GM23338 (cell line): ENCODE data around the gene CDH5. TPM values are rescaled to one million over a fixed set of nuclear protein-coding genes. Genes with fewer than 3 reads are reported as not detected.

Experiments used
- ATAC-seq: fragments of 200-7000 bp; cut with Tn5 transposase; 3 replicates; pipeline ENCODE4 v1.9.1; 2020
- DNase-seq: peaks from one replicate; pipeline ENCODE4 v3.0.0-alpha.2; 2015; ENCODE audit warnings: low spot score
- H2AFZ ChIP-seq: fragments of 200-600 bp; sonication (generic); 2 replicates; pipeline ENCODE4 v1.8.0; 2016; ENCODE audit warnings: antibody characterized with exemption, mild to moderate bottlenecking, moderate library complexity
- H3F3A ChIP-seq: fragments of 200-600 bp; sonication (generic); replicated peaks from 2 replicates; pipeline ENCODE4 v1.8.0; 2017; ENCODE audit warnings: antibody characterized with exemption, mixed run types, low read depth
- H3K27ac ChIP-seq: fragments of 200-600 bp; sonication (generic); 2 replicates; pipeline ENCODE4 v1.6.1; 2016; ENCODE audit warnings: low read depth
- H3K27me3 ChIP-seq: fragments of 200-600 bp; sonication (generic); 2 replicates; pipeline ENCODE4 v1.8.0; 2016; ENCODE audit warnings: mild to moderate bottlenecking, mixed run types, moderate library complexity; ENCODE audit not compliant: insufficient read depth
- H3K36me3 ChIP-seq: fragments of 200-600 bp; sonication (generic); 2 replicates; pipeline ENCODE4 v1.8.0; 2016; ENCODE audit warnings: mild to moderate bottlenecking; ENCODE audit not compliant: insufficient read depth
- H3K4me1 ChIP-seq: fragments of 200-600 bp; sonication (generic); 2 replicates; pipeline ENCODE4 v1.8.0; 2016; ENCODE audit warnings: mild to moderate bottlenecking, moderate library complexity; ENCODE audit not compliant: insufficient read depth
- H3K4me2 ChIP-seq: fragments of 200-600 bp; sonication (generic); 2 replicates; pipeline ENCODE4 v1.7.1; 2017; ENCODE audit warnings: mixed run types
- H3K4me3 ChIP-seq: fragments of 200-600 bp; sonication (generic); 2 replicates; pipeline ENCODE4 v1.6.1; 2016; ENCODE audit warnings: mixed run types
- H3K79me2 ChIP-seq: fragments of 200-600 bp; sonication (generic); replicated peaks from 2 replicates; pipeline ENCODE4 v1.8.0; 2017; ENCODE audit warnings: mild to moderate bottlenecking; ENCODE audit not compliant: insufficient read depth
- H3K9me2 ChIP-seq: fragments of 200-600 bp; sonication (generic); 2 replicates; pipeline ENCODE4 v1.8.0; 2017; ENCODE audit not compliant: insufficient read depth
- H4K20me1 ChIP-seq: fragments of 200-600 bp; sonication (generic); replicated peaks from 2 replicates; pipeline ENCODE4 v1.8.0; 2017; ENCODE audit warnings: mild to moderate bottlenecking; ENCODE audit not compliant: insufficient read depth
- H3K27ac Mint-ChIP-seq: 2 replicates; pipeline ENCODE4 v1.8.0; 2020; ENCODE audit warnings: inconsistent platforms, mild to moderate bottlenecking, moderate library complexity, mixed read lengths
- H3K27me3 Mint-ChIP-seq: 3 replicates; pipeline ENCODE4 v1.8.0; 2022; ENCODE audit warnings: low read depth, mild to moderate bottlenecking, moderate library complexity, mixed read lengths, inconsistent platforms; ENCODE audit not compliant: insufficient read depth, poor library complexity
- H3K36me3 Mint-ChIP-seq: 3 replicates; pipeline ENCODE4 v1.8.0; 2021; ENCODE audit warnings: low read depth, mild to moderate bottlenecking, inconsistent platforms, moderate library complexity, mixed read lengths
- H3K4me1 Mint-ChIP-seq: 3 replicates; pipeline ENCODE4 v1.8.0; 2020; ENCODE audit warnings: mild to moderate bottlenecking, inconsistent platforms, mixed read lengths
- H3K4me3 Mint-ChIP-seq: 3 replicates; pipeline ENCODE4 v1.8.0; 2021; ENCODE audit warnings: moderate library complexity, mild to moderate bottlenecking, inconsistent platforms, mixed read lengths
- H3K9me3 Mint-ChIP-seq: 3 replicates; pipeline ENCODE4 v1.8.0; 2020; ENCODE audit warnings: moderate library complexity, mild to moderate bottlenecking, inconsistent platforms, mixed read lengths
- ETS1 ChIP-seq: IDR thresholded peaks from 2 replicates; pipeline ENCODE4 v1.6.1; 2016; ENCODE audit warnings: antibody characterized with exemption
- EZH2 ChIP-seq: fragments of 200-600 bp; sonication (generic); IDR thresholded peaks from one replicate; pipeline ENCODE4 v1.8.0; 2017; ENCODE audit warnings: antibody characterized with exemption, mild to moderate bottlenecking, low read depth; ENCODE audit not compliant: unreplicated experiment
- EZH2phosphoT487 ChIP-seq: fragments of 200-600 bp; sonication (generic); IDR thresholded peaks from one replicate; pipeline ENCODE4 v1.8.1; 2018; ENCODE audit warnings: antibody characterized with exemption; ENCODE audit not compliant: unreplicated experiment
- JUNB ChIP-seq: IDR thresholded peaks from one replicate; pipeline ENCODE4 v1.6.1; 2016; ENCODE audit warnings: antibody characterized with exemption; ENCODE audit not compliant: unreplicated experiment
- NANOG ChIP-seq: IDR thresholded peaks from 2 replicates; pipeline ENCODE4 v1.6.1; 2016; ENCODE audit warnings: antibody characterized with exemption, borderline replicate concordance
- POLR2AphosphoS5 ChIP-seq: IDR thresholded peaks from 2 replicates; pipeline ENCODE4 v1.6.1; 2016; ENCODE audit warnings: antibody characterized with exemption, low read depth
- REST ChIP-seq: IDR thresholded peaks from one replicate; pipeline ENCODE4 v1.6.1; 2018; ENCODE audit warnings: antibody characterized with exemption; ENCODE audit not compliant: unreplicated experiment
- STAT1 ChIP-seq: IDR thresholded peaks from one replicate; pipeline ENCODE4 v1.6.1; 2016; ENCODE audit warnings: antibody characterized with exemption; ENCODE audit not compliant: unreplicated experiment
- ZNF114 ChIP-seq: fragments of 250-450 bp; sonication (Bioruptor Pico); IDR thresholded peaks from 2 replicates; pipeline ENCODE4 v1.5.0; 2020; ENCODE audit warnings: mild to moderate bottlenecking, moderate library complexity
- ZNF331 ChIP-seq: fragments of 250-450 bp; sonication (Bioruptor Pico); IDR thresholded peaks from 2 replicates; pipeline ENCODE4 v1.5.0; 2020; ENCODE audit warnings: low read depth, mild to moderate bottlenecking, moderate library complexity
- ZNF462 ChIP-seq: fragments of 250-450 bp; sonication (Bioruptor Pico); IDR thresholded peaks from 2 replicates; pipeline ENCODE4 v1.5.0; 2020; ENCODE audit warnings: mild to moderate bottlenecking, moderate library complexity
- polyA plus RNA-seq: library from polyadenylated mRNA; unstranded; fragments of >200 nt; fragmentation: Nextera tagmentation; extraction: Ambion mirVana; gene quantifications from 2 replicates; pipeline ENCODE4 v1.2.1, GENCODE V29; 2016
- total RNA-seq: library from RNA; depleted of rRNA; stranded (reverse); fragments of >200 nt; shearing (Covaris generic); gene quantifications from 2 replicates; pipeline ENCODE4 v1.2.3, GENCODE V29; 2014
- TF ChIP-seq, protein P1 (sequence below), 2 experiments: fragments of 200-600 bp in 1 of 2; sonication (generic) in 1 of 2; conservative IDR thresholded peaks; 2 replicates each; pipeline versions ENCODE4 v1.5.1 to v1.6.1; 2016 to 2017; ENCODE audit warnings: antibody characterized with exemption in 2 of 2, low read depth in 2 of 2, mild to moderate bottlenecking in 2 of 2, moderate library complexity in 1 of 2

Gene CDH5
- total and polyA plus RNA-seq, 2 experiments from 2014 or later: 0.18 TPM; not detected in 1

DNA sequence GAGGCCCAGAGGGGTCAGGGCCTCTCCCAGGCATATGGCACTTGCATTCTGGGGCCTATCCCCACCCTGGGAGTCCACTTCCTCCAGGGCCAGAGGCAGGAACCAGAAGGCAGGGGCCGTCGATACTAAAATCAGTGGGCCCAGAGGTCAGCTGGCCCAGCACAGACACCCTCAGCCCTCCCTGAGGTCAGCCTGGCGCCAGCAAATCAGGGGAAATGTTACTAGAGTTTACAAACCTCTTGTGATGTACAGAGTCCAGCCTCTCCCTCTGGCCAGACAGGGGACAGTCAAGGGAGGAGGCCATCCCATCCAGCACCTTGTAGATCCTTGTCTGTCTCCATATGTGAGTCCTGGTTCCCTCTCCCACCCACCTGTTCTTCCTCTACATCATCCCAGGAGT, 10.8 kb downstream of the CDH5 start (continued):
- TF ChIP-seq ZNF462: no peak

DNA sequence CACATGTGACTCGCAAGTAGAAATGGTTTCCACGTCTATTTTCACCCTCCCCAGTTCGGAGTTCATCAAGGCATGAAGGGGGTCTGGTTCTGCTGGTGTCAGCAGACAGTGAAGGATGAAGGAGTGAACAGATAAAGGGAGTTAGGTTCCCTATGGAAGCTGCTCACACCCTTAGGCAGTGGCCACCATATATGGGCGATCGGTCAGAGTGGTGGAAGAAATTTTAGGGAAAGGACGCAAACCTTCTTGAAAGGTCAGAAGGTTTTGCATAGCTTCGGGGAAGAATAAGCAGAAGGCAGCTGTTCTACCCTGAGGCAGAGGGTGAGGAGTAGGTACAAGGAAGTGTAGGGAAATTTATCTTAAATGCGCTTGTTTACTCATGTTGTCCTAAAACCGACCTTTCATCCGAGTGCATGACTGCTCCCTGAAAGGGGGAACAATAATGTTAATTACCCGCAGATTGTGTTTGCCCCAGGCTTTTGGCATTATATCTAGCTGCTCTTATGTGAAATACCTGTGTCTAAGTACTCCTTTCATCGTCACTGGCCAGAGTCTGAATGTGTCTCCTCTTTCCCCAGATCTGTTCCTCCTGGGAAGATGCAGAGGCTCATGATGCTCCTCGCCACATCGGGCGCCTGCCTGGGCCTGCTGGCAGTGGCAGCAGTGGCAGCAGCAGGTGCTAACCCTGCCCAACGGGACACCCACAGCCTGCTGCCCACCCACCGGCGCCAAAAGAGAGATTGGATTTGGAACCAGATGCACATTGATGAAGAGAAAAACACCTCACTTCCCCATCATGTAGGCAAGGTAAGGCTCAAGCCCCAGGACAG, 12.5 kb downstream of the CDH5 start:
- H3K4me1 Mint-ChIP-seq: peaks cover 14% of the 10 kb centered on the region; the same call in 2 of the 3 replicates
- no peaks in the 10 kb centered on the region for H3F3A ChIP-seq
- no peaks in the 10 kb centered on the region for H3K27me3 ChIP-seq
- H3K27me3 Mint-ChIP-seq: peaks cover 7% of the 10 kb centered on the region
- no peak overlapping the region for H3K4me3 ChIP-seq
- DNase-seq: no peak
- H3K27ac ChIP-seq: no peak overlapping the region
- no peaks in the 10 kb centered on the region; the same call in 2 of the 3 replicates for H3K36me3 Mint-ChIP-seq
- 0 out of 2 replicates have a peak, but pooled peaks cover 3% of the 10 kb centered on the region for H3K9me2 ChIP-seq
- no peak overlapping the region for H3K4me3 Mint-ChIP-seq
- no peaks in the 10 kb centered on the region for H4K20me1 ChIP-seq
- no peaks in the 10 kb centered on the region for H3K4me1 ChIP-seq
- no peaks in the 10 kb centered on the region for H3K79me2 ChIP-seq
- no peak for ATAC-seq
- H3K4me2 ChIP-seq: no peak overlapping the region
- H2AFZ ChIP-seq: no peak overlapping the region
- H3K9me3 Mint-ChIP-seq: no peaks in the 10 kb centered on the region; the same call in 2 of the 3 replicates
- no peaks in the 10 kb centered on the region for H3K36me3 ChIP-seq
- no peak overlapping the region for H3K27ac Mint-ChIP-seq
- no peak for TF ChIP-seq STAT1
- no peak for TF ChIP-seq ZNF114 (CRISPR knock-in tag)
- no peak for TF ChIP-seq ZNF331 (CRISPR knock-in tag)
- no peak for TF ChIP-seq JUNB
- no peak for TF ChIP-seq EZH2
- TF ChIP-seq REST: no peak
- no peak for TF ChIP-seq ETS1
- no peak for TF ChIP-seq POLR2AphosphoS5
- TF ChIP-seq, protein P1, sequence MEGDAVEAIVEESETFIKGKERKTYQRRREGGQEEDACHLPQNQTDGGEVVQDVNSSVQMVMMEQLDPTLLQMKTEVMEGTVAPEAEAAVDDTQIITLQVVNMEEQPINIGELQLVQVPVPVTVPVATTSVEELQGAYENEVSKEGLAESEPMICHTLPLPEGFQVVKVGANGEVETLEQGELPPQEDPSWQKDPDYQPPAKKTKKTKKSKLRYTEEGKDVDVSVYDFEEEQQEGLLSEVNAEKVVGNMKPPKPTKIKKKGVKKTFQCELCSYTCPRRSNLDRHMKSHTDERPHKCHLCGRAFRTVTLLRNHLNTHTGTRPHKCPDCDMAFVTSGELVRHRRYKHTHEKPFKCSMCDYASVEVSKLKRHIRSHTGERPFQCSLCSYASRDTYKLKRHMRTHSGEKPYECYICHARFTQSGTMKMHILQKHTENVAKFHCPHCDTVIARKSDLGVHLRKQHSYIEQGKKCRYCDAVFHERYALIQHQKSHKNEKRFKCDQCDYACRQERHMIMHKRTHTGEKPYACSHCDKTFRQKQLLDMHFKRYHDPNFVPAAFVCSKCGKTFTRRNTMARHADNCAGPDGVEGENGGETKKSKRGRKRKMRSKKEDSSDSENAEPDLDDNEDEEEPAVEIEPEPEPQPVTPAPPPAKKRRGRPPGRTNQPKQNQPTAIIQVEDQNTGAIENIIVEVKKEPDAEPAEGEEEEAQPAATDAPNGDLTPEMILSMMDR (conservative IDR thresholded peaks at IDR 0.05; ENCODE audit: low read depth in 2 of 2): no peak
- TF ChIP-seq NANOG: no peak
- TF ChIP-seq EZH2phosphoT487: no peak
